ENCODE measurements around the gene CACNA1F. TPM values are rescaled to one million over a fixed set of nuclear protein-coding genes. Genes with fewer than 3 reads are reported as not detected.

Gene CACNA1F
- total RNA-seq, 2 donors from 2014 or later: 1.0 TPM

GRCh38 chrX:49160908-49161307, 72.2 kb downstream of the CACNA1F start:
- Histone ChIP-seq H3K4me1 (no peaks in the 10 kb centered on the region), H3K9ac (ENCODE audit: low read depth in 2 of 2, low read length in 2 of 2) (no peak overlapping the region), H3K27ac (no peak overlapping the region), H3K4me3 (no peak overlapping the region), H3K9me3 (no peaks in the 10 kb centered on the region), H3K27me3 (no peaks in the 10 kb centered on the region), H3K36me3 (no peaks in the 10 kb centered on the region)
- no peak for DNase-seq
- intact Hi-C loops (cut with DNase I): no loop called here
- TF ChIP-seq CTCF (IDR thresholded peaks at IDR 0.05): no peak

GRCh38 chrX:49157194-49157593, 75.9 kb downstream of the CACNA1F start:
- no peak overlapping the region for H3K4me3 ChIP-seq
- H3K4me1 ChIP-seq: no peaks in the 10 kb centered on the region
- no peak for TF ChIP-seq CTCF (IDR thresholded peaks at IDR 0.05)
- no peaks in the 10 kb centered on the region for H3K27me3 ChIP-seq
- no peak overlapping the region for H3K9ac ChIP-seq (ENCODE audit: low read depth in 2 of 2, low read length in 2 of 2)
- DNase-seq: no peak
- no peaks in the 10 kb centered on the region for H3K9me3 ChIP-seq
- H3K27ac ChIP-seq: no peak overlapping the region
- intact Hi-C loops (cut with DNase I): loop anchor here (5.0 kb wide), 1 partner anchor 35 kb away; the partner anchor contains the start of gene GPKOW
- no peaks in the 10 kb centered on the region for H3K36me3 ChIP-seq

GRCh38 chrX:49155900-49156837, 77.0 kb downstream of the CACNA1F start:
- peak; percentile 49 for TF ChIP-seq CTCF (IDR thresholded peaks at IDR 0.05)
- Histone ChIP-seq H3K4me3 (peak overlapping the region; percentile 28), H3K27ac (peak overlapping the region; percentile 96), H3K4me1 (no peaks in the 10 kb centered on the region), H3K36me3 (no peaks in the 10 kb centered on the region), H3K27me3 (no peaks in the 10 kb centered on the region), H3K9ac (ENCODE audit: low read depth in 2 of 2, low read length in 2 of 2) (peak overlapping the region; percentile 38 to 61), H3K9me3 (no peaks in the 10 kb centered on the region)
- DNase-seq: peak; percentile 91
- intact Hi-C loops (cut with DNase I): loop anchor here (5.0 kb wide), 1 partner anchor 34 kb away; the partner anchor contains the start of gene GPKOW

- TF ChIP-seq CTCF (IDR thresholded peaks at IDR 0.05): no peak
- Histone ChIP-seq H3K4me3 (peak overlapping the region; percentile 28), H3K27ac (peak overlapping the region; percentile 96), H3K9me3 (no peaks in the 10 kb centered on the region), H3K36me3 (no peaks in the 10 kb centered on the region), H3K27me3 (no peaks in the 10 kb centered on the region), H3K4me1 (no peaks in the 10 kb centered on the region), H3K9ac (ENCODE audit: low read depth in 2 of 2, low read length in 2 of 2) (peak overlapping the region in 1 of 2 donors; percentile 61)
- peak; percentile 81 for DNase-seq
- intact Hi-C loops (cut with DNase I): loop anchor here (5.0 kb wide), 1 partner anchor 33 kb away; the partner anchor contains the start of gene GPKOW
Measured at GRCh38 chrX:49155243-49155899, 77.8 kb downstream of the CACNA1F start.

Other genes starting within 250 kb of the CACNA1F start
- gene GRIPAP1, start 231.1 kb downstream of the CACNA1F start, total RNA-seq: 10 to 100 TPM; 32.0 to 36.9 TPM
- gene TFE3, start 190.0 kb downstream of the CACNA1F start, total RNA-seq: 10 to 100 TPM; 22.4 to 28.5 TPM
- gene CCDC120, start 174.3 kb downstream of the CACNA1F start, total RNA-seq: 10 to 100 TPM; 11.3 to 11.8 TPM
- gene PRAF2, start 159.3 kb downstream of the CACNA1F start, total RNA-seq: 1 to 10 TPM; 7.0 to 9.9 TPM
- gene WDR45, start 153.5 kb downstream of the CACNA1F start, total RNA-seq: 10 to 100 TPM; 40.6 to 46.9 TPM
- 10 to 100 TPM; 25.0 to 27.6 TPM for gene GPKOW, start 109.6 kb downstream of the CACNA1F start, total RNA-seq
- 10 to 100 TPM in 1 of 2 donors, 1 to 10 TPM in 1; 4.3 to 14.7 TPM for gene MAGIX, start 70.6 kb downstream of the CACNA1F start, total RNA-seq
- gene PLP2, start 61.4 kb downstream of the CACNA1F start, total RNA-seq: 100 to 1,000 TPM; 157 to 227 TPM
- gene PRICKLE3, start 47.0 kb downstream of the CACNA1F start, total RNA-seq: 10 to 100 TPM; 16.7 to 25.5 TPM
- gene SYP, start 33.1 kb downstream of the CACNA1F start, total RNA-seq: 1 to 10 TPM; 6.4 to 7.4 TPM
- 10 to 100 TPM; 17.6 to 22.6 TPM for gene CCDC22, start 2.1 kb upstream of the CACNA1F start, total RNA-seq
- gene FOXP3, start 31.4 kb upstream of the CACNA1F start, total RNA-seq: under 1 TPM; 0.21 to 0.30 TPM
- 1 to 10 TPM; 1.9 to 2.8 TPM for gene PPP1R3F, start 36.5 kb upstream of the CACNA1F start, total RNA-seq
- not detected for gene GAGE10, start 70.3 kb upstream of the CACNA1F start, total RNA-seq
- gene GAGE12J, start 88.7 kb upstream of the CACNA1F start, total RNA-seq: not detected
- not detected for gene GAGE13, start 98.2 kb upstream of the CACNA1F start, total RNA-seq

Data from colonic mucosa (tissue), 4 donors.